RPMI7951 (cell line): Measurements from ENCODE around the gene BMPER. TPM values are rescaled to one million over a fixed set of nuclear protein-coding genes. Genes with fewer than 3 reads are reported as not detected.
A peak's percentile ranks its signal among the peaks of the same experiment; 100 is the strongest.

Experiments used
- DNase-seq: peaks from one replicate; pipeline ENCODE4 v3.0.0-alpha.2; 2012; ENCODE audit warnings: low read depth
- total RNA-seq: library from RNA; depleted of rRNA; stranded (reverse); fragments of >200 nt; shearing (Covaris generic); gene quantifications from 2 replicates; pipeline ENCODE4 v1.2.3, GENCODE V29; 2014

Gene BMPER
- total RNA-seq, 1 experiment from 2014 or later: 3.0 TPM

DNA sequence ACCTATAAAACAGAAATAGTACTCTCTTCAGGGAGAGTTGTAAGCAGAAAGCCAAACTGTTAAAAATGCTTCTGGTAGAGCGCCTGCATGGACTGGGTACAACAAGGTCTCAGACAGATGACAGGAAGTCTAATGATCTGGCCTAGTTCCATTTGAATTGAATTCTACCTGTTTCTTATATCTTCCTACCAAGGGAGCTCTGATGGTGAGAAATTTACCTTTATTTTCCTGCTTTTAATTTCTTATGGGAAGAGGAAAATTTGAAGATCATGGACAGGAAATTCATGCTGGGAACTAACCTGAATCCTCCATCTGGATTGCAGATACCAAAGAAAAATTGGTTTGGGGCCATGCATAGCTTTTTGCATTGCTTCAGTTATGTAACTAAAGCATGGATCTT, 63.3 kb downstream of the BMPER start:
- DNase-seq: no peak

DNA sequence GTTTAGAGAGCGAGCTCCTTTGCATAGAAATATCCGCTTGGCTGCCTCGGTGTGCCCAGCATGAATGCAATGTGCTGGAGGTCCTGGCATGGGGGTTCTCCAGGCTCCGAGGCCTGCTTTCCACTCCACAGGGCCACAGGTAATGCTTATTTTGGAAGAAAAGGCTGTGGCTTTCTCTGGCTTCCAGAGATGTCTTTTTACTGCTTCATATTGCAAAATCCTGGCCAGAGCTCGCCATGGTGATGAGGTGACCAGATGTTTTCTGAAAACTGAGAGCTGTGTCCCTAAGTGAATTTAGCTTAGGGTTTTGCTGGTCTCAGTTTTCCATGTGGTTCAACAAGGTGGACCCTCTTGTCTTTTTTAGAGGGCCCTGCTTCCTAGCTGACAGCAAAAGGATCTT, 65.2 kb downstream of the BMPER start:
- no peak for DNase-seq

DNA sequence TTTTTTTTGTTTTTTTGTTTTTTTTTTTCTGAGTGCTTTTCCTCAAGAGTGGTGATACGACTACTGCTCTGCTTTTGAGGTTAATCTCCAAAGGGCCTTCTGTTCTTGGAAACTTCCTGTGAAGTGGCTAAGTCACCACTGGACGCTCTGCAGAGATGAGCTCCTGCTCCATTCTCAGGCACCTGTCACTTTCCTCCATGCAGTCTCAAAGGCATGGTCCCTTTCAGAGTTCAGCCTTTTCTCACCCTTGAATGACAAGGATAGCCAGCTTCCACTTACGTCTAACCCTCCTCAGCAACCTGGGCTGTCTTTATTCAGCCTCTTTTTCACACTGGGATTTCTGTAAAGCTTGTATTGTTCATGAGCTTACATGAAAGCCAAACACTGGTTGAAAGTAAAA, 65.8 kb downstream of the BMPER start:
- DNase-seq: no peak

DNA sequence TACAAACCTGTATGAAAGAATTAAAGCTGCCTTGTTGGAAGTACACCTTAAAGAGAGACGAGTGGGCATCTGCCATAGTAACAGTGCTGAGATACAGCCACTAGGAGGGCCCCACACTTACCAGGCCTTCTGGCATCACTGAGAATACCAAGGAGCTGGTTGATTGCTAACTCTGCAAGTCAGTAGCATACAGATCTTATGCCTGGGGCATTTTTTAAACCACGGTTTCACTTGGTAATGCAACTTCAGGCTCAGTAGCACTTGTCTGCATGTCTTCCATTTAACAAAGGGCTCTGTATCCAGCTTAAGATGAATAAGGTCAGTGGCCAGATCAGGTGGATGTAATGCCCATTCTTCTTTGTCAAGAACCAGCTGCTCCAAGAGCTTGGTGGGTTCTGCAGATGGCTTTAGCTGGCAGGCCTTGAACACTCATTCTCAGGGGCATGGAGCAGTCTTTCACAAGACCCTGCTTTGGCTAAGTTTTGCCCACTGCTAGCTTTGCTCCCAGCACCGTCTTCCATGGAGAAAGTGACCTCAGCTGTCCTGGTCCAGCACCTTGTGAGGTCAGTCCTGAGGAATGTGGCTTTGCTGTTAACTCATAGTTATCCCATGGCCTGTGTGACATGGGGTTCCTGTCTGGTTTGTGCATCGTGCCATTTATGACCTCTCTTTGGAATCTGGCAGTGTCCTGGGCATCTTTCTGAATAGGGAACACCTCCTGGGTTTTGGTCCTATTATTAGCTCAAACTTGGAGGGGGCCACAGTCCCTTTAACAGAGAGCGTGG, 68.1 kb downstream of the BMPER start:
- peak; percentile 83 for DNase-seq

DNA sequence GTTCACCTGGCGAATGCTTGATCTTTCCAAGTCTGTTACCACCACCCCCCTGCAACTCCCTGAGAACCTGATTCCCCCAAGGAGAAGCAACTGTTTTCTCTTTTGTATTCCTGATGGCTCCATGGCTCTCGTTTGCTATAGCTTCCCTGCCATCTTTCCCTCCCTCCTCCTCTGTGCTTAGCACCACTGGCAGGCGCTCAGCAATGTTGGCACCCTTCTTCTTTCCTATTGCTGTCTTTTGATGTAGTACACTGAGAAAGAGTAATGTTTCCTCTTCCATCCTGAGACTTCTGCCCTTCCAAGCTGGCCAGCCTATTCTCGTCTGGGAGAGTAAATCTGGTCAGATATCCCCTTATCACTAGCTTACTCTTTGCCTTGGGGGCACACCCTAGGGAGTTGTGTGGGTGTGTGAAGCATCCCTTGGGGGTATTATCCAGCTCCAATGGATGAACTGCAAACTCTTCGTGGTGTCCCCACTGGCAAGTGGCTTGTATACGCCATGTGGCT, 74.0 kb downstream of the BMPER start:
- no peak for DNase-seq

DNA sequence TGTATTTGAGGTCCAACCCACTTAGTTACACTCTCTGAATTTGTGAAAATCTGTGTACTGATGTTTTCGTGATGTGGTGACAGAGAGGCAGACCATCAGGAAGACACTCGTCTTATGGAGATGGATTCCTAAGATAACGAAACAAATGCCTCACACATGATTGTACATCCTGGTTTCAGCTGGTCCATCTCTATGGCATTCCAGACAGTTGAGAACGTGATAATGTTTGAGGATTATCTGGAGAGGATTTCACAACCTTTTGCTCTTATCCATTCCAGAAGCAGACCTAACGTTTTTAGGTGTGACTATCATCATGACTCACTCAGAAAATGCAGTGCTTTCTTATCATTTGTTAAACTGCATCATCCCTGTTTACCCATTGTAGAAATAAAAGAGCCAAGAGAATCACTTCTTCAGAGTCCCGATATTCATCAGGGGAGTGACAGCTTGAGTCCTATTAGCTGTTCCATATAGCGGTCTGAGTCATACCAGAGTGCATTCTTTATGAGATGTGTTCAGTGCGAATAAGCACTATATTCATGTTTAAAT, 74.5 kb downstream of the BMPER start:
- peak; percentile 98 for DNase-seq

DNA sequence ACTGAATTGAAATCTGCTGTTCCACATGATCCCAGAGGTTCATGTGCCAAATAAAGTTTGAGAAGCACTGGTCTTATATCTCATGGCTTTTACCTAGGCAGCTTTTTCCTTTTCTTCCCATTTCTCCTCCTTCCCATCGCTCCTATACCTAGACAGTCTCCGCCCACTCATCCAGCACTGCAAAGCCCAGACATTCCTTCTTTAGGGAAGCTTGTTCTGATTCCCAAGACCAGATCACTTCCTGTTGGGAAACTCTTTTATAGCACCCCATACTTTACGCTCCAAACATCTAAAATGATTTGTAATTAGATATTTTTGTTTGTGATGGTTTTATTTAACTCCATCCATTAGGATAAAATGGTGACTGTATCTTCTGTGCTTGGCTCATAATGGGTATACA, 75.9 kb downstream of the BMPER start:
- DNase-seq: peak; percentile 42

DNA sequence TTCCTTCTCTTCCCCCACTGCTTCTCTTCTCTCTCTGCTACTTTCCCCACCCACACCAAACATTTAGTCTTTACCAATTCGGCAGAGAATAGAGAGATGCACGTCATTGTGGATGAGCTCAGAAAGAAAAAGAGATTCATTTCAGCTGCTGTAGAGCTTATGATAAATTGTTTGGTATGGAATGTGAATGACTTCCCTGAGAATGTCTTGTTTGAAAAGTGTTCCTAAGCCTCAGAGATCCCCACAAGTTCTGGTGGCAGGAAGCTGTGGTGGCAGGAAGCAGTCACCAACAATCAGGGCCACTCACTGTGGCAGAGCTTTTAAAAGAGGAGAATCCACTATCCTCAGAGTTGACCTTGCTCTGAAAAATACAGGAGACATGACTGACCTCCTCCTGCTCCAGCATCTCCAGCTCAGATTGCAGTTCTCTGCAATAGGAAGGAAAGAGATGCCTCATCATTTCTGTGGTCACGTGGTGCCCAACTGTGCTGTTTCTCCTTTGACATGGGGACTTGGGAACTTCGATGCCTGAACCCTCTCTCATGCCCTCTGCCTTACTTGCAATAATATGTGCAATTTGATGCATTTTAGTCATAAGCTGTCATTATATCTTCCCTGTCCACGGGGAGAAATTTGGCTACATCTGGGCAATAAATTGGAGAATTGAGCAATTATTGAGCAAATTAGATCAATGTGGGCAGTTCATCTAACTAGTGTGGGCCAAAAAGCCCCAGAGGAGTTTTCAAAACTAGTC, 76.5 kb downstream of the BMPER start:
- DNase-seq: peak; percentile 66

DNA sequence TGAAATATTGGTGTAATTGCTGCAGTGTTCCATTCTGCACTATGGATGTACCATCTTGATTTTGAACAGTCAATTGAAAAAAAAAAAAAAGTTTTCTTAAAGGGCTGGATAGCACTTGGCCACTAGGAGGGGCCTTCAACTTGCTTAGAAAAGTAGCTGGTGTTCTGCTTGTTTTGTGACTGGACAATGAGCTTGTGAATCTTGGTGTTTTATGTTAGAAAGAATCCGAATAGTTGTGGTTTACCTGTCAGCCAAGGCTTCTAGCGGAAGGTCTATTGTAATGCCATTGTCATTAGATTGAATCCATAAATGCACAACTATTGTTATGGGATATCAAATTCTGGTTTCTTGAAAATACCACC, 77.1 kb downstream of the BMPER start:
- peak; percentile 83 for DNase-seq

DNA sequence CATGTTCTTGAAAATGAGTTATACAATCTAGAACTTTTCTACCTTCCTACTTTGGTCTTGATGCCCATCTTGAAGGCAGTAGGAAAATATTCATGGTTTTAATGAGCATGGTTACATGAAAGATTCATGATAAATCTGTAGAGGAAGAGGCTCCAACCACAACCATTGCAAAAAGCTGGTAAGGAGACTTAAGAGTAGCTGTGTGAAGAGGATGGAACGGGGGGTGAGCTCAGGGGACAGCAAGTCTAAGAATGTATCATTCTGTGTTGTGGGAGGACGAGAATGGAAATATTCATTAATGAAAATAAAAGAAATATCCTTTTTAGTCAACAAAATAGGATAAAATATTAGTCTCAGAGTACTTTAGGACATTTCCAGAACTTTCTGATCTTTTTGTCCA, 81.1 kb downstream of the BMPER start:
- peak; percentile 51 for DNase-seq

DNA sequence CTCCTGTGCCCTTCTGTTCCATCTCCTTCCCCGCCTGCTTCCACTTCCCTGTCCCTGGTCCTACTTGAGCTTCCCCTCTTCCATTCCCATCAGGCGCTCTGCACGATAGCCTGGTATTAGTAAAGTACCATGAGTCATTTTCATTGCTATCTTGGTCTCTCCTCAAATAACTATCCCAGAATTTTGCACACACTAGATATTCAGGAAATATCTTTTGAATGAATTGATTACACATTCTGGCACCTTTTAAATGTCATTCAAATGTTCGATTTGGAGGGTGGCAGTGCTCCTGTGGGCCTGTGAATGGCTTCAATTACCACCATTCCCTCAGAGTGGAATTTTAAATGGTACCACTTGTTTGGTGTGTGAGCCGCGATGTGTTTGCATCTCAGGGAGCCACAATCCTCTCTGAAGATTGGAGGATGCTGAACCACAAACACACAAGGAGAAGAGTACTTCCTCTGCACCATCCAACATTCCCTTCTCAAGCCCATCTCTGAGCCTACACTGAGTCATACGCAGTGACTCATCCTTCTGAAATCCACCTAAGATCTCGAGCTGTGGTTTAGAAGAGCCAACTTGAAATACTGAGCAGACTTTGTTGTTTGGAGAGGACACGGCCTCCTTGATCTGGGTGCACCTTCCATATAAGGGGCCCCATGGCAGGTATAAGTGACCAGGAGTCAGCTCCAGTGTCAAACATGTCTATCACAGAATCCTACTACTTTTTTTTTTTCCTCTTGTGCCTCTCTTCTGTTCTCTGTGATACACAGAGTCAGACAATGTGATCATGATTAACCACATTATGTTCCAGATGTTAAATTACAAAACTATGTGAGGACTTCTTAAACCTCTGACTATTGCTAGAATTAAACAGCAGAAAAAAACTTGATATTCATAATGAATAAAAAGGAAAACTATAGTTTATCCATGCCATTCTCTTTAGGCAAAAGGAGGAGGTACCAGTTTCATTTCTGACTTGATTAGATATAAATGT, 81.9 kb downstream of the BMPER start:
- DNase-seq: peak; percentile 100

DNA sequence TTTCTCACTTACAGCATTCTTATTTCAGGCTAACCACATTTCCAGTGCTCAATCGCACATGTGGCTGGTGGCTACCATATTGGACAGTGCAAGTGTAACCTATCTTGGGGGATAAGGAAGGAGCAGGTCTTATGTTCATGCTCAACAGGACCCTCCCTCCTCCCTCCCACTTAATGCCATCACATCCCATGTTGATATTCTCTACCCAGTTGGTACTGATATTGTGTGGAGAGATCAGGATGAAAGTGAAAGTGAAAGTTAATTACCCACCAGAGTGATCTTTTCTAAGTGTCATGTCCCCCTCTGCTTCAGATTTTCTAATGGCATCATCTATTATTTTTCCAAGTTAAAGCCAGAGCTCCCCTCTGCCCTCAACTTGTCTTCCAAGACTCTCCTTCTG, 91.6 kb downstream of the BMPER start:
- DNase-seq: peak; percentile 75

DNA sequence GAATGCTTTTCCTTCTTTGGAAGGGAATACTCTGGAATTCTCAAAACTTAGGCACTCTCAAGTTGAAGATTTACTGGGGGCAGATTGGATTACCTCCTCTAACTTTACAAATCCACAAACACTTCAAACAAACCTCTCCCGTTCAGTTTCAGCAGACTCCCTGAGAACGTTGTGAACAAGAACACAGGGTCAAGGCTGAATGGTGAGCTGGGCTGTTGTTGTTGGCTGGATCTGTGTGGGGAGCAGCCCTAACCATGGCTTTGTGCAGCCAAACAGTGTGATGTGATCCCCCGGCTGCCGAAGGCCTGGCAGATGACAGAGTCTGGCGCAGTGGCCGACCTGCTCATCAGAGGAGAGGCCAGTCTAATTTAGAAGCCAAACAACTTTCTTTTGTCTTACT, 93.1 kb downstream of the BMPER start:
- no peak for DNase-seq

DNA sequence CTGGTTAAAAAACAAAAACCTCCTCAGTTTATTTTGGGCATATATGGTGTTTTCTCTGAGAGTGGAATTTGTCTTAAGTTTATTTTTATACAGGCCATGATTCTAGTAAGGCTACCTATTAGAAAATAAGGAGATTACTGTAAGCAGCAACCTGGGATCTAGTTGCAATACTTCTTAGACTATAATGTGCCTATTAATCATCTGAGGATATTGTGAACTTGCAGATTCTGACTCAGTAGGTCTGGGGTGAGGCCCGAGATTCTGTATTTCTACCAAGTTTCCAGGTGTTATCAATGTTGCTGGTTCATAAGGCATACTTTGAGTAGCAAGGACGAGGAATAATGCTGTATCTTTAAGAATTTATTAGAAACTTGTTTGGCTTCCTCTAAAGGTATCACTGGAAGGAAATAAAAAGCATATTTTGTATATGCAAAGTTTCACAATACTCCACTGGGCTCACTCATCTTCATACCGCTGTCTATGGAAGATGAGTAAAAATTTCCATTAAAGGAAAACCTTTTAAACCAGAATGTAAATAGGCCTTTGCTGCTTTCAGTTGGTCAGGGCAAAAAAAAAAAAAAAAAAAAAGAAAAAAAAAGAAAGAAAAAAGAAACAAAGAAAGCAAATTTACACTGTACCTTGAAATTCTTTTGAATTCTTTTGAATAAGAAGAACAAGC, 105.8 kb downstream of the BMPER start:
- no peak for DNase-seq

DNA sequence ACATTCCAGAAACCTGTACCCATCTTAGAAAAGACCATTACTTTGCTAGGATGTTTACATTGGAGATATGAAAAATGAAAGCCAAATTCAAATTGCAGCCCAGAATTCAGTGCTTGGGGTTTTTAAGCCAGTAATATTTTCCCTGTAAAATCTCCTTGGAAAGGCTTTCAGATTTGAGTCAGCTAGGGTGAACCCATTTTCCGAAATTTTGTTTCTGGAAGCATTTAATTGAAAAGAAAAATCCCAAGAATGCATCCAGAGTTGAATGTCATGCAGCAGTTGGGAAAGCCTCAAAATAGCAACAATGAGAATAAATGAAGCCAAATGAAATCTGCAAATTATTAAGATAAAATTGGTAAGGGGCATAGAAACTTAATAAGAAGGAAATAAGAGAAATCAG, 106.4 kb downstream of the BMPER start:
- DNase-seq: peak; percentile 27

DNA sequence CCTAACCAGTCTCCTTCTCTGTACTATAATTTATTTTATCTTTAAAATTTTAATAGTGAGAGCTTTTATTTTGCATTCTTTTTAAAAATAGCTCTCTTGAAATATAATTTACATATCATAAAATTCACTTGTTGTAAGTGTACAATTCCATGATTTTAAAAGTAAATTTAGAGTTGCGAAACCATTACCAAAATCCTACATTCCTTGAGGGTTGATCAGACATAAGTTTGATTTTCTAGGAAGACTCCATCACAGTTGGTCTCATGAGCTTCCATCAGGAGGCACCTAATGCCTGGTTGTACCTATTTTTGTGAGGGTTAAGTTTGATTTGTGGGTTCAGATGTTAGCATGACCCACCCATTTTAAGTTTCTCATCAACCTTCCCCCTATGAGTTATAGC, 108.1 kb downstream of the BMPER start:
- DNase-seq: no peak

DNA sequence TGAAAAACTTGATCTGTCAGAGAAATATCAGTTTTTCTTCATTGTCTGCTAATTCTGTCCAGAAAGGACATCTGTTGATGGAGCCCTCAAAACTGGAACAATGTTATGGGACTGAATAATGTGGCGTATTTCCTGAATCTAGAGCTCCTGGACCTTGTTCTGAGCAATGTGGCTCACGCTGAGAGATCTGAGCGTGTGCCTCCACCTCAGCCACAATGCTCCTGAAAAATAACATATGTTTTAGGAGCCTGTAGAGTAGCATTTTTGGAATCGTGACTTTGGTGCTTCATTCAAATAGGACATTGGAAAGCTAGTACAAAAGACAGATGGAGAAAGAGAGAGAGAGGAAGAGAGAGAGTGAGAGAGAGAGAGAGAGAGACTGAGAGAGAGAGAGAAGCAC, 110.3 kb downstream of the BMPER start:
- DNase-seq: no peak

DNA sequence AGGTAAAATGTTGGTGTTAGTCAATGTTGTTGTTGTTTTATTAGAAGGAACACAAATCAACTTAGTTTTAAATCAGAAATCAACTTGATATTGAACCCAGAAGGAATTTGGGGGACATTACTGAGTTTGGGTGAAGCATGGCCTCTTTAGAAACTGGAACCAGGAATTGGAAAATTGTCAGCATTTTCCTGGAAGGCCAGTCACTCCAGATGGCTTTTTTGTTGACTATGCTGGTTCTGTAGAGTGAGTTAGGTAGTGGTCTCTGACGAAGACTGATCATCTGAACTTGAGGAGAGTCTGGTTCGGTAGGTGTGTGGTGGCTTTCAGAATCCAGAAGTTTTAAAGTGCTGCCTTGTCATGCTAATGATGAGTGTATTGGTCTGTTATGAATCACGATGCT, 111.5 kb downstream of the BMPER start:
- no peak for DNase-seq

DNA sequence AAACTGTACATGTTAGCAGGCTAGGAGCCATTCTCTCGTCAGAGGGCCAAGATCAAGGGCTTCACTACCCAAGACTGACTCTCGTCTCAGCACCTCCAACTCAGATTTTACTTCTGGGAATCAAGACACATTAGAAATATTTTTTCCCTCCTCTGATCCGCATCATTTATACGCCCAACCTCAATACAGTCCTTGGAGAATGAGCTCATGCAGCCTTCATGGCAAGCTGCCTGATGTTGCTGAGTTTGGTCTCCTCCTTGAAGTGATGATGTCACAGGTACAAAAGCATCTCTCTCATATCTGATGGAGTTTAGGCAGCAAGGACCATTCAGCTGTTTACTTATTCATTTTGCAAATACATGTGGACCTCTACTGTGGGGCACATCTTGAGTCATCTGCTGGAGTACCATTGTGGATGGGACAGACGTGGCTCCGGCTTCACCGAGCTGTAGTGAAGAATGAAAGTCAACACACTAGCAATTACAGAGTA, 114.0 kb downstream of the BMPER start:
- no peak for DNase-seq

DNA sequence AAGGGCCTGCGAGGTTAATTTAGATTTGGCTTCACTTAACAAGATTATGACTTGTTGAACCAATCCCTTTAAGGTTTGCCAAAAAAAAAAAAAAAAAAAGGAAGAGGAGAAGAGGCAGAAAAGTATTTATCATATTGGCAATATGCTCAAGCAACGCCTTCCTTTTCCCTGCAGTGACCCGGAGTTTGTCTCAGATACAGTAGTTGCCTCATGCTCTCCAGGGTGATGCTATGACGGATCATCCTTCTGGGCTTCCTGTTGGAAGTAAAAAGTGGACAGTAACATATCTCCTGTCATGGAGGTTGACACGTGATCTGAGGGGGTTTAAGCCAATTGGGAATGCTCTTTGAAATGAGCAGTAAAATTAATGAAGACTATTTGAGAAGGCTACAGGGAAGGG, 117.3 kb downstream of the BMPER start:
- DNase-seq: no peak

DNA sequence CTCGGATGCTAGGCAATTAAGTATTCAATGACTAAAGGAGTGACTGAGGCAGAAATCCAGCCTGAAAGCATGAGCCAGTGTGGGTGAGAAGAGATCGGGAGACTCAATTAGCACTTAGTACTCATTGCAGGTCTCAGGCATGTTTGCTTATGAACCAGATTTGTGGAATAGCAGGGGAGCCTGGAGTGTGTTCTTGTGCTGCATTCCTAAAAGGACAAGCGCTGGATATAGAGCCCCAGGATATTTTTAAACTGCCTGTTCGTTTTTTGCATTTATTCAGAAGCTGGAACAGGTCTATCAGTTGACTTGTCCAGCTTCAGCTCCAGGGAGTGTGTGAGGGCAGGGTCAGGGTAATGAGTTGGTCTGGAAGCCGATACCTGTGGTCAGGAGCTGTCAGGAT, 120.3 kb downstream of the BMPER start:
- DNase-seq: no peak
